Activated naive CD4-positive, alpha-beta T cell treated with anti-CD3 and anti-CD28 coated beads, Interleukin-2, amount 10 ng/mL, durations not matched to agents 5 hours and 36 hours (primary cell): ENCODE measurements around the gene GREM2. TPM values are rescaled to one million over a fixed set of nuclear protein-coding genes. Genes with fewer than 3 reads are reported as not detected.

Experiments
- total RNA-seq, 2 experiments: library from RNA; stranded (reverse); gene quantifications; one replicate each; pipeline ENCODE4 v1.2.3, GENCODE V29; 2021

GREM2 gene
- 1 to 10 TPM in 1 of 2 experiments, under 1 TPM in 1; 0.99 to 1.1 TPM for total RNA-seq

GRCh38 chr1:240611619-240612480 is at the start of gene GREM2:
Gene GREM2 (minus strand): TSS chr1:240612155. CDS start chr1:240493475, 118,680 bp downstream.

